OCI-LY3 (cell line): Measurements from ENCODE around the gene SNX25.

Experiments
- H2AFZ ChIP-seq: fragments of 200-600, 300-600 bp; shearing (Covaris generic); 2 replicates; pipeline ENCODE4 v1.6.0; 2014; ENCODE audit warnings: antibody characterized with exemption, low read depth, low read length
- H3K27ac ChIP-seq: fragments of 200-600, 300-600 bp; sonication (generic); 2 replicates; pipeline ENCODE4 v1.5.1; 2014; ENCODE audit warnings: mild to moderate bottlenecking, low read length, moderate library complexity, mixed read lengths
- H3K27me3 ChIP-seq: fragments of 200-600, 300-600 bp; sonication (generic); 2 replicates; pipeline ENCODE4 v1.6.1; 2014; ENCODE audit warnings: low read depth, low read length, mixed read lengths
- H3K36me3 ChIP-seq: fragments of 200-600, 300-600 bp; sonication (generic); replicated peaks from 2 replicates; pipeline ENCODE3; 2014; ENCODE audit warnings: low read depth, low read length, mixed read lengths
- H3K4me1 ChIP-seq: fragments of 300-600, 200-600 bp; sonication (generic); 2 replicates; pipeline ENCODE4 v1.6.1; 2014; ENCODE audit warnings: low read length, mixed read lengths
- H3K4me2 ChIP-seq: fragments of 200-600, 300-600 bp; sonication (generic); 2 replicates; pipeline ENCODE4 v1.6.1; 2014; ENCODE audit warnings: low read length, mixed read lengths
- H3K4me3 ChIP-seq: fragments of 300-600, 200-600 bp; sonication (generic); 2 replicates; pipeline ENCODE4 v1.5.1; 2014; ENCODE audit warnings: antibody characterized with exemption, mild to moderate bottlenecking, low read length, moderate library complexity
- H3K79me2 ChIP-seq: fragments of 300-600, 200-600 bp; shearing (Covaris generic); 2 replicates; pipeline ENCODE4 v1.6.1; 2014; ENCODE audit warnings: mild to moderate bottlenecking, low read length, mixed read lengths
- H3K9ac ChIP-seq: fragments of 300-600, 200-600 bp; shearing (Covaris generic); 2 replicates; pipeline ENCODE4 v1.6.0; 2014; ENCODE audit warnings: mild to moderate bottlenecking, low read length, moderate library complexity
- H3K9me3 ChIP-seq: fragments of 200-600, 300-600 bp; shearing (Covaris generic); 2 replicates; pipeline ENCODE4 v1.6.1; 2014; ENCODE audit warnings: low read length, mixed read lengths; ENCODE audit not compliant: insufficient read depth
- H4K20me1 ChIP-seq: fragments of 200-600, 300-600 bp; sonication (generic); 2 replicates; pipeline ENCODE4 v1.6.1; 2016; ENCODE audit warnings: low read length, mixed read lengths; ENCODE audit not compliant: insufficient read depth
- EZH2phosphoT487 ChIP-seq: fragments of 200-600 bp; shearing (Covaris generic); IDR thresholded peaks from 2 replicates; pipeline ENCODE4 v1.6.1; 2018; ENCODE audit warnings: antibody characterized with exemption, mixed run types, low read depth
- TF ChIP-seq, protein P1 (sequence below): fragments of 200-600, 300-600 bp; sonication (generic); IDR thresholded peaks from 2 replicates; pipeline ENCODE4 v1.5.1; 2014; ENCODE audit warnings: antibody characterized with exemption, low read length, low read depth

SNX25 gene

DNA sequence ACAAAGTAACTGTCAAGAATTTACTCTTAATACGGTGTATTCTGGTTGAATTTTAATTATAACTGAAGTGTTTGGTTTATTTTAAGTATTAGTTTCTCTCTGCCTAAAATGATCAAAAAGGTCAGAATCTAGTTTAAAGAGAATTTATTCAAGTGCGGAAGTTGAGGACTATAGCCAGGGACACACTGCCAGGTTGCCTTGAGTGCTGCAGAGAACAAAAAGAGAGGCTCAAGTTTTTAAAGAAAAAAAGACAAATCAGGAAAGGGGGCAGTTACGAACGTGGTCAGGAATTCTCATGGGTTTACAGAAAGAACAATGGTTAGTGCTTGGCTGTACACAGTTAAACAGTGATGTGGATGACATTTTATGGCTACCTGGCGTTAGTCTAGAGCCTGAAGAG is 81.3 kb downstream of the SNX25 start:
- Histone ChIP-seq H2AFZ (no peak overlapping the region), H3K4me3 (no peak overlapping the region), H3K27ac (no peak overlapping the region), H3K4me1 (no peaks in the 10 kb centered on the region), H3K27me3 (no peaks in the 10 kb centered on the region), H3K36me3 (no peaks in the 10 kb centered on the region), H3K79me2 (no peaks in the 10 kb centered on the region), H4K20me1 (no peaks in the 10 kb centered on the region), H3K9ac (no peak overlapping the region), H3K9me3 (no peaks in the 10 kb centered on the region), H3K4me2 (no peak overlapping the region)
- no peak for TF ChIP-seq EZH2phosphoT487
- TF ChIP-seq, protein P1, sequence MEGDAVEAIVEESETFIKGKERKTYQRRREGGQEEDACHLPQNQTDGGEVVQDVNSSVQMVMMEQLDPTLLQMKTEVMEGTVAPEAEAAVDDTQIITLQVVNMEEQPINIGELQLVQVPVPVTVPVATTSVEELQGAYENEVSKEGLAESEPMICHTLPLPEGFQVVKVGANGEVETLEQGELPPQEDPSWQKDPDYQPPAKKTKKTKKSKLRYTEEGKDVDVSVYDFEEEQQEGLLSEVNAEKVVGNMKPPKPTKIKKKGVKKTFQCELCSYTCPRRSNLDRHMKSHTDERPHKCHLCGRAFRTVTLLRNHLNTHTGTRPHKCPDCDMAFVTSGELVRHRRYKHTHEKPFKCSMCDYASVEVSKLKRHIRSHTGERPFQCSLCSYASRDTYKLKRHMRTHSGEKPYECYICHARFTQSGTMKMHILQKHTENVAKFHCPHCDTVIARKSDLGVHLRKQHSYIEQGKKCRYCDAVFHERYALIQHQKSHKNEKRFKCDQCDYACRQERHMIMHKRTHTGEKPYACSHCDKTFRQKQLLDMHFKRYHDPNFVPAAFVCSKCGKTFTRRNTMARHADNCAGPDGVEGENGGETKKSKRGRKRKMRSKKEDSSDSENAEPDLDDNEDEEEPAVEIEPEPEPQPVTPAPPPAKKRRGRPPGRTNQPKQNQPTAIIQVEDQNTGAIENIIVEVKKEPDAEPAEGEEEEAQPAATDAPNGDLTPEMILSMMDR: no peak

DNA sequence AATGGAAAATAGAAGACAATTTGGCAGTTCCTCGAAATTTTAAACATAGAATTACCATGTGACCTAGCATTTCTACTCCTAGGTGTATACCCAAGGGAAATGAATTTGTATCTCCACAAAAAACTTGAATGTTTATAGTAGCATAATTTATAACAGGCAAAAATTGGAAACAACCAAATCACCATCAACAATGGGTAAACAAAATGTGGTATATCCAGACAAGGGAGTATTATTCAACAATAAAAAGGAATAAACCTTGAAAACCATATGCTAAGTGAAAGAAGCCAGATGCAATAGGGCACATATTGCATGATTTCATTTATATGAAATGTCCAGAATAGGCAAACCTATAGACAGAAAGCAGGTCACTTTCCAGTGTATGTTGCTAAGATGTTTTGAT is 83.8 kb downstream of the SNX25 start:
- H3K9ac ChIP-seq: no peak overlapping the region

DNA sequence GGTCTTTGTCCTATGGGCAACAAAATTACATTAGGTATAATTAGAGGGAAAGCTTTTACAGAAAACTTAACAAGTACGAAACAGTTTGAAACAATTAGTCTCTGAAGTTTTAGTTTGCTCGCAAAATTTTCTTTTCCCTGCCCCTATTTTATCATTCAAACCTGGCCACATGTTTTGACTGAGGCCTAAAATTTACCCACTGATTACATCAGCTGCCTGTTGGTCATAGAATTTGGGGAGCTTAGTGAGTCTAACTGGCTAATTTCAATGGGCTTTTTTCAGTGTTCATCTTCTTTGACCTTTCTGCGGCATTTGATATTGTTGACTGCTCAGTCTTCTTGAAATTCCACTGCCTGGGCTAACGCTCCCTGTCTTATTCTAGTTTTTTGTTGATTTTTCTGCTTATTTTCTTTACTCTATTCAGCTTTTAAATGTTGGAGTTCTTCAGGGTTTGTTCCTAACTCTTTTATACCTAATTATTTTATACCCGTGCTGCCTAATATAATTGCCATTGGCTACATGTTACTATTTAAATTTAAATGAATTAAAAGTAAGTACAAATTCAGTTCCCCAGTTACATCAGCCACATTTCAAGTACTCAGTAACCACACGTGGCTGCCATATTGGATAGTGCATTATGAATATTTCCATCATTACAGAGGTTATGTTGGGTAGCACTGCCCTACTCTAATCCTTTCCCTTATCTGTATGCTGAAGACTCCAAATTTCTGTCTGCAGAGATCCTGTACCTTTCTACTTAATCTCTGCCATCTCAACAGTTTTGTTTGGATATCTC is 87.5 kb downstream of the SNX25 start:
- Histone ChIP-seq H3K36me3 (no peaks in the 10 kb centered on the region), H3K4me2 (no peak overlapping the region), H3K27ac (no peak overlapping the region), H3K4me1 (no peaks in the 10 kb centered on the region), H3K4me3 (no peak overlapping the region), H2AFZ (no peak overlapping the region), H3K9me3 (no peaks in the 10 kb centered on the region), H4K20me1 (no peaks in the 10 kb centered on the region), H3K79me2 (no peaks in the 10 kb centered on the region), H3K9ac (no peak overlapping the region), H3K27me3 (no peaks in the 10 kb centered on the region)
- TF ChIP-seq, protein P1: no peak
- no peak for TF ChIP-seq EZH2phosphoT487

More for the DNA sequence above, 83.8 kb downstream of the SNX25 start:
- Histone ChIP-seq H3K27me3 (no peaks in the 10 kb centered on the region), H4K20me1 (no peaks in the 10 kb centered on the region), H3K27ac (no peak overlapping the region), H3K36me3 (no peaks in the 10 kb centered on the region), H2AFZ (no peak overlapping the region), H3K79me2 (no peaks in the 10 kb centered on the region), H3K4me3 (no peak overlapping the region), H3K4me1 (no peaks in the 10 kb centered on the region), H3K4me2 (no peak overlapping the region), H3K9me3 (no peaks in the 10 kb centered on the region)
- no peak for TF ChIP-seq EZH2phosphoT487
- TF ChIP-seq, protein P1: no peak

DNA sequence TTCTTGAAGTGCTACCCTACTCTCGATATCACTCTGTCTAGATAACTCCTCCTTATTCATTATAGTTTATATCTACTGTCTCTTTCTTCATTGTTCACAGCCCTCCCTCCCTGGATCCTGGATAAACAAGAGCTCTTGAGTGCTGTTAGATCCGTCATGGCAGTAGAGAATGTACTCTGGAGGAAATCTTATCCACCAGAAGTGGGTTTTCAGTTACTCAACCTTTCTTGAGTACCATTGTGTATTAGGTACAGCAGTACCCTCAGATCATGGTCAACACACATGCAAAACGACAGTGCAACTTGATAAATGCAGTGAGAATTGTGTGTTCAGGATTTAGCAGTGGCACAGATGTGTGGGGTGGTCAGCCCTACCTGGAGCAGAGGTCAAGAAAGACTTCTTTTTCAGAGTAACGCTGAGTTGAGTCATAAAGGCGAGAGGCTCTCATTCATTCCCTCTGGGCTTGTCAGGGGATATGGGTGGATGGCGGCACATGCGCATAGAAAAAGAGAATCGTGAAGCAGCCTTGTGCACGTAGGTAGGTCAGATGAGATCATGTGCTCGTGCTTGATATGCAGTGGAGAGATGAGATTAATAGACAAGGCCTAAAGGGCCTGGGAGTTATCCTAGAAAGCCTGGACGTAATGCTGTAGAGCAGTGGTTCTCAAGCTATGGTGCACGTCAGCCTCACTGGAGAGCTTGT is 89.5 kb downstream of the SNX25 start:
- Histone ChIP-seq H3K27me3 (no peaks in the 10 kb centered on the region), H3K4me3 (no peak overlapping the region), H3K4me1 (no peaks in the 10 kb centered on the region), H3K27ac (no peak overlapping the region), H3K9ac (no peak overlapping the region), H4K20me1 (no peaks in the 10 kb centered on the region), H3K79me2 (no peaks in the 10 kb centered on the region), H3K9me3 (no peaks in the 10 kb centered on the region), H2AFZ (no peak overlapping the region), H3K36me3 (no peaks in the 10 kb centered on the region), H3K4me2 (no peak overlapping the region)
- TF ChIP-seq EZH2phosphoT487: no peak
- TF ChIP-seq, protein P1: no peak
